ENCODE measurements around the gene KRTDAP.

The KRTDAP gene

DNA sequence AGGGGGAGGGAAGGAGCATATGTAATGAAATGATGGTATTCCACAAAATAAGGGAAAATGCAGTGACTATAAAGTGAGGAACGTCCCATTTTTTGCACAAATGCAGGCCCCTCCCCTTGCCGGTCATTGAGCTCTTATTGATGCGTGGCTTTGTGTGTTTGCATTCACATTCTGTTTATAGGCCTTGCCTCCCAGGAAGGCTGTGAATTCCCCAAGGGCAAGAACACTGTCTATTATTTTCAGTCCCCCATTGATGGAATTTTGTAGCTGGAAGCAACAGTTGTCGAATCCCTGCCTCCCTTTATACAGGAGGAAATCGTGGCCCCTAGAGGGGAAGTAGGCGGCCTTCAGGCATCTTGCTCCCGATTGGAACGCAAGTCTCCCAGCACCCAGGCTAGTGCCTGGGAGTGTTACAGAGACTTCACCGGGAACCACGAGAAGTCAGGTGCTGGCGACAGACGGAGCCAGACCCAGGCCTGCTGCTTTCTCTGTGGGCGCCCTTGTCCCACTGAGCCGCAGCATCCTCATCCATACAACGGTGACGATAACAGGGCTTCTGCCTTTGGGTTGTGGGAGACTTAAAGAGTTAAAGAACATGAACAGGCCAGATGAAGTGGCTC, 31.0 kb upstream of the KRTDAP start:
- H3K4me3 ChIP-seq (ENCODE audit: control insufficient read depth, low read depth, low read length) = no peak overlapping the region
- DNase-seq (ENCODE audit: low read depth) = no peak
- no peak for TF ChIP-seq CTCF (IDR thresholded peaks at IDR 0.05; ENCODE audit: control insufficient read depth, insufficient read depth, low read depth, low read length, missing control alignments)

DNA sequence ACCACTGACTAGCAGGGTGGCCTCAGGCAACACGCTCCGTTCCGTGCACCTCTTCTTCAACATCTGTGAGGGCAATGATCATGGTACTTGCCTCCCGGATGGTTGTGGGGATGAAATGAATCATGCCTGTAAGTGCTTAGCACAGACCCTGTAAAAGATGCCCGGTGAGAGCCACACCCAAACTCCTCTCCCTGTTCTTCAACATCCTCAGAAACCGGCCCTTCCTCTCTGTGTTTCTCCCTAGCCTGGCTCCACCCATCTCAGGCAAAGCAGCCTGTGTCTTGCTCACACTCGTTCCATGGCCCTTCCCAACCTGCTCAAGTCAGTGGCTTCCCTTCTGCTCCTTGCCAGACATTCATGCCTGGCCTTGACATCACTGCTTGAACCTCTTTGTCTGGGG, 29.0 kb upstream of the KRTDAP start:
- H3K4me3 ChIP-seq (ENCODE audit: control insufficient read depth, low read depth, low read length) = no peak overlapping the region
- DNase-seq (ENCODE audit: low read depth) = peak; percentile 28
- no peak for TF ChIP-seq CTCF (IDR thresholded peaks at IDR 0.05; ENCODE audit: control insufficient read depth, insufficient read depth, low read depth, low read length, missing control alignments)

- H3K4me3 ChIP-seq (ENCODE audit: control insufficient read depth, low read depth, low read length) = no peak overlapping the region
- TF ChIP-seq CTCF (IDR thresholded peaks at IDR 0.05; ENCODE audit: control insufficient read depth, insufficient read depth, low read depth, low read length, missing control alignments) = no peak
- peak; percentile 84 for DNase-seq (ENCODE audit: low read depth)
These were observed 28.0 kb upstream of the KRTDAP start for GRCh38 chr19:35518313-35518712.

GRCh38 chr19:35517342-35517741, 27.1 kb upstream of the KRTDAP start:
- no peak for TF ChIP-seq CTCF (IDR thresholded peaks at IDR 0.05; ENCODE audit: control insufficient read depth, insufficient read depth, low read depth, low read length, missing control alignments)
- DNase-seq (ENCODE audit: low read depth) = no peak

GRCh38 chr19:35516310-35516709, 26.0 kb upstream of the KRTDAP start:
- no peak for TF ChIP-seq CTCF (IDR thresholded peaks at IDR 0.05; ENCODE audit: control insufficient read depth, insufficient read depth, low read depth, low read length, missing control alignments)
- no peak for DNase-seq (ENCODE audit: low read depth)
- no peak overlapping the region for H3K4me3 ChIP-seq (ENCODE audit: control insufficient read depth, low read depth, low read length)

More at GRCh38 chr19:35517342-35517741, 27.1 kb upstream of the KRTDAP start:
- H3K4me3 ChIP-seq (ENCODE audit: control insufficient read depth, low read depth, low read length) = no peak overlapping the region

DNA sequence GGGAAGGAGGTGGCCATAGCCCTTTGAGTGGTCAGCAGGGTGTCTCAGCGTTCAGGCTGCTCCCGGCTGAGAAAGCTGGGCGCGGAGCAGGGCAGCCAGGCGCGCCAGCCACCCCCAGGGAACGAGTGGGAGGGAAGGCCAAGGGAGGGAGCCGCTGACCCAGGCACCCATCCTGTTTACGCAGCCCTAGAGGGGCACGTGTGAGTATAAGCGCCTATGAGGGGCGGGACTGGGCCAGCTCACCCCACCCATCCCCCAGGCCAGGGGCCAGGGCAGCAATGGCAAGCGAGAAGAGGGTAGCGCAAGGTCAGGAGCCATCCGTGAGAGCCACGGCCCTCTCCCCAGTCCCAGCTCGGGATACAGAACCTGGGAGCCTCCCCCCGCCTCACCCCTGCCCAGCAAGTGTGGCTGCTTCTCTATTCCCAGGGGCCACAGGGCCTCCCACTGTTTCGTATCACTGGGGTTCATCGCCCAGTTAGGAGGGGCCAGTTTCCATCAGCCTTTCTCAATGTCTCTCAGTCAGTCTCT, 24.1 kb upstream of the KRTDAP start:
- no peak overlapping the region for H3K4me3 ChIP-seq (ENCODE audit: control insufficient read depth, low read depth, low read length)
- no peak for TF ChIP-seq CTCF (IDR thresholded peaks at IDR 0.05; ENCODE audit: control insufficient read depth, insufficient read depth, low read depth, low read length, missing control alignments)
- DNase-seq (ENCODE audit: low read depth) = no peak

All from AG09309 (cell line).